SH-SY5Y (cell line): ENCODE measurements around the gene PRSS21.

Experiments used
- GATA2 ChIP-seq: IDR thresholded peaks from 2 replicates; pipeline ENCODE4 v1.6.1; 2011; ENCODE audit warnings: mild to moderate bottlenecking, low read depth, low read length
- GATA3 ChIP-seq: IDR thresholded peaks from 2 replicates; pipeline ENCODE4 v1.6.1; 2011; ENCODE audit warnings: low read depth, mild to moderate bottlenecking, low read length, moderate library complexity

GRCh38 chr16:2836646-2837508 is 19.8 kb downstream of the PRSS21 start:
- TF ChIP-seq GATA3 = no peak
- TF ChIP-seq GATA2 = no peak
